ENCODE measurements around the gene PCDHA1. TPM values are rescaled to one million over a fixed set of nuclear protein-coding genes. Genes with fewer than 3 reads are reported as not detected.

Gene PCDHA1
- total RNA-seq, 1 donor from 2014 or later, result not detected

DNA sequence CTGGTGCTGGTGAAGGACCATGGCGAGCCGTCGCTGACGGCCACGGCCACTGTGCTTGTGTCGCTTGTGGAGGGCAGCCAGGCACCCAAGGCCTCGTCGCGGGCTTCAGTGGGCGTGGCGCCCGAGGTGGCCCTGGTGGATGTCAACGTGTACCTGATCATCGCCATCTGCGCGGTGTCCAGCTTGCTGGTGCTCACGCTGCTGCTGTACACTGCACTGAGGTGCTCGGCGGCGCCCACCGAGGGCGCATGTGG is 72.0 kb downstream of the PCDHA1 start:
- no peaks in the 10 kb centered on the region for H3K27me3 ChIP-seq (ENCODE audit: control insufficient read depth, insufficient read depth, low read length)
- H3K36me3 ChIP-seq (ENCODE audit: control insufficient read depth, insufficient read depth, low read length), result no peaks in the 10 kb centered on the region
- no peak overlapping the region for H3K4me3 ChIP-seq (ENCODE audit: low read depth, low read length)
- no peak for DNase-seq (ENCODE audit: low read depth)
- TF ChIP-seq, protein P1, sequence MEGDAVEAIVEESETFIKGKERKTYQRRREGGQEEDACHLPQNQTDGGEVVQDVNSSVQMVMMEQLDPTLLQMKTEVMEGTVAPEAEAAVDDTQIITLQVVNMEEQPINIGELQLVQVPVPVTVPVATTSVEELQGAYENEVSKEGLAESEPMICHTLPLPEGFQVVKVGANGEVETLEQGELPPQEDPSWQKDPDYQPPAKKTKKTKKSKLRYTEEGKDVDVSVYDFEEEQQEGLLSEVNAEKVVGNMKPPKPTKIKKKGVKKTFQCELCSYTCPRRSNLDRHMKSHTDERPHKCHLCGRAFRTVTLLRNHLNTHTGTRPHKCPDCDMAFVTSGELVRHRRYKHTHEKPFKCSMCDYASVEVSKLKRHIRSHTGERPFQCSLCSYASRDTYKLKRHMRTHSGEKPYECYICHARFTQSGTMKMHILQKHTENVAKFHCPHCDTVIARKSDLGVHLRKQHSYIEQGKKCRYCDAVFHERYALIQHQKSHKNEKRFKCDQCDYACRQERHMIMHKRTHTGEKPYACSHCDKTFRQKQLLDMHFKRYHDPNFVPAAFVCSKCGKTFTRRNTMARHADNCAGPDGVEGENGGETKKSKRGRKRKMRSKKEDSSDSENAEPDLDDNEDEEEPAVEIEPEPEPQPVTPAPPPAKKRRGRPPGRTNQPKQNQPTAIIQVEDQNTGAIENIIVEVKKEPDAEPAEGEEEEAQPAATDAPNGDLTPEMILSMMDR (IDR thresholded peaks at IDR 0.05; ENCODE audit: insufficient read depth, low read length, poor library complexity, severe bottlenecking), result no peak

DNA sequence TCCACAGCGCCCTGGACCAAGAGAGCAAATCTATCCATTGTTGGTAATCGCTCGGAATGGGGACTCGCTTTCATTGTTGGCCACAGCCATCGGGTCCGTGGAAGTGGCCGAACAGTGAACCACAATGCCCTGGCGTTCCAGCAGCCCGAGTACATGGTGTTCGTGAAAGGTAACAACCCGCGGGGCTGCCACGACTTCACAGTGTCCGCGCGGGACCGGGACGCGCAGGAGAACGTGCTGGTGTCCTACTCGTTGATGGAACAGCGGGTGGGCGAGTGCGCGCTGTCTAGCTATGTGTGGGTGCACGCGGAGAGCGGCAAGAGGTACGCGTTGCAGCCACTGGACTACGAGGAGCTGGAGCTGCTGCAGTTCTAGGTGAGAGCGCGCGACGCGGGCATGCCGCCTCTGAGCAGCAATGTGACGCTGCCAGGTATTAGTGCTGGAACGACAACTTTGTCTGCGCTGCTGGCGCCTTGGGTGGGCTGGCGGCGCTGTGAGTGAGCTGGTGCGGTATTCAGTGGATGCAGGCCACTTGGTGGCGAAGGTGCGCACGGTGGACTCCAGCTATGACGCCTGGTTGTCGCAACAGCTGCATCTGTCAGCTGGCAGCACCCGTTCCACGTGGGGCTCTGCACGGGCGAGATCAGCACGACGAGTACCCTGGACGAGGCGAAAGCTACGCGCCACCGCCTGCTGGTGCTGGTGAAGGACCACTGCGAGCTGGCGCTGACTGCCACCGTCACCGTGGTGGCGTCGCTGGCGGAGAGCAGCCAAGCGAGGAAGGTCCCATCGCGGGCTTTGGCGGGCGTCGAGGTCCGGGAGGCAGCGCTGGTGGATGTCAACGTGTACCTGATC is 76.7 kb downstream of the PCDHA1 start:
- H3K4me3 ChIP-seq (ENCODE audit: low read depth, low read length), result no peak overlapping the region
- H3K36me3 ChIP-seq (ENCODE audit: control insufficient read depth, insufficient read depth, low read length), result no peaks in the 10 kb centered on the region
- no peaks in the 10 kb centered on the region for H3K27me3 ChIP-seq (ENCODE audit: control insufficient read depth, insufficient read depth, low read length)
- DNase-seq (ENCODE audit: low read depth), result no peak
- TF ChIP-seq, protein P1 (IDR thresholded peaks at IDR 0.05; ENCODE audit: insufficient read depth, low read length, poor library complexity, severe bottlenecking), result no peak

DNA sequence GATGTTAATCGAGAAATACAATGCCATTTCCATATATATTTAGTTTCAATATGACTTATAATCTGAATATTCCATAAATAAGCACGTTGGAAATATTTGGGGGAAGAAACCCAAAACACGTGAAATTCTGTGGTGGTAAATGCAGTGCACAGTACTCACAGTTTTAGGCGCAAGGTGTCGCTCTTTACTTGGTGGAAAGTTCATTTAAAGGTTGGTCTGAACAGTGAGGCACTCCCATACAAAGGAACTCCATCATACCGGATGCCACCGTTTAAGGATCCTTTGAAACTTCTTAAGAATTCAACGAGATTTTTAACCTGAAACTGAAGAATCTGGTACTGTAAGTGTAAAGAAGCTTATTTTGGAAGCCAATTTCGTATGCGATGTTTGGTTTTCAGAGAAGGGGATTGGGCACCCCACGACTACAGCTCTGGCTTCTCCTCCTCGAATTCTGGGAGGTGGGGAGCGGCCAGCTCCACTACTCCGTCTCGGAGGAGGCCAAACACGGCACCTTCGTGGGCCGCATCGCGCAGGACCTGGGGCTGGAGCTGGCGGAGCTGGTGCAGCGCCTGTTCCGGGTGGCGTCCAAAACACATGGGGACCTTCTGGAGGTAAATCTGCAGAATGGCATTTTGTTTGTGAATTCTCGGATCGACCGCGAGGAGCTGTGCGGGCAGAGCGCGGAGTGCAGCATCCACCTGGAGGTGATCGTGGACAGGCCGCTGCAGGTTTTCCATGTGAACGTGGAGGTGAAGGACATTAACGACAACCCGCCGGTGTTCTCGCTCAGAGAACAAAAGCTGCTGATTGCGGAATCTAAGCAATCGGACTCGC is 83.0 kb downstream of the PCDHA1 start, which contains the start of gene PCDHA11:
Gene PCDHA11, plus strand, starts transcription at position 237 of the 834 bp plus-strand sequence. Its CDS starts 147 bp downstream, at position 384.
- Histone ChIP-seq H3K36me3 (ENCODE audit: control insufficient read depth, insufficient read depth, low read length) (no peaks in the 10 kb centered on the region), H3K27me3 (ENCODE audit: control insufficient read depth, insufficient read depth, low read length) (peaks cover 3% of the 10 kb centered on the region), H3K4me3 (ENCODE audit: low read depth, low read length) (no peak within 1 kb of the TSS)
- TF ChIP-seq, protein P1 (IDR thresholded peaks at IDR 0.05; ENCODE audit: insufficient read depth, low read length, poor library complexity, severe bottlenecking), result no peak
- no peak for DNase-seq (ENCODE audit: low read depth)

DNA sequence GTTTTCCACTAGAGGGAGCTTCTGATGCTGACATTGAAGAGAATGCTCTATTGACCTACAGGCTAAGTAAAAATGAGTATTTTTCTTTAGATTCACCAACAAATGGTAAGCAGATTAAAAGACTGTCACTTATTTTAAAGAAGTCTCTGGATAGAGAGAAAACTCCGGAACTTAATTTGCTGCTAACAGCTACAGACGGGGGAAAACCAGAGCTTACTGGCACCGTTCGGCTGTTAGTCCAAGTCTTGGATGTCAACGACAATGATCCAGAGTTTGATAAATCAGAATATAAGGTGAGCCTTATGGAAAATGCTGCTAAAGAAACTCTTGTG is 83.6 kb downstream of the PCDHA1 start:
- H3K27me3 ChIP-seq (ENCODE audit: control insufficient read depth, insufficient read depth, low read length), result peaks cover 3% of the 10 kb centered on the region
- DNase-seq (ENCODE audit: low read depth), result no peak
- H3K36me3 ChIP-seq (ENCODE audit: control insufficient read depth, insufficient read depth, low read length), result no peaks in the 10 kb centered on the region
- H3K4me3 ChIP-seq (ENCODE audit: low read depth, low read length), result no peak overlapping the region
- TF ChIP-seq, protein P1 (IDR thresholded peaks at IDR 0.05; ENCODE audit: insufficient read depth, low read length, poor library complexity, severe bottlenecking), result no peak

DNA sequence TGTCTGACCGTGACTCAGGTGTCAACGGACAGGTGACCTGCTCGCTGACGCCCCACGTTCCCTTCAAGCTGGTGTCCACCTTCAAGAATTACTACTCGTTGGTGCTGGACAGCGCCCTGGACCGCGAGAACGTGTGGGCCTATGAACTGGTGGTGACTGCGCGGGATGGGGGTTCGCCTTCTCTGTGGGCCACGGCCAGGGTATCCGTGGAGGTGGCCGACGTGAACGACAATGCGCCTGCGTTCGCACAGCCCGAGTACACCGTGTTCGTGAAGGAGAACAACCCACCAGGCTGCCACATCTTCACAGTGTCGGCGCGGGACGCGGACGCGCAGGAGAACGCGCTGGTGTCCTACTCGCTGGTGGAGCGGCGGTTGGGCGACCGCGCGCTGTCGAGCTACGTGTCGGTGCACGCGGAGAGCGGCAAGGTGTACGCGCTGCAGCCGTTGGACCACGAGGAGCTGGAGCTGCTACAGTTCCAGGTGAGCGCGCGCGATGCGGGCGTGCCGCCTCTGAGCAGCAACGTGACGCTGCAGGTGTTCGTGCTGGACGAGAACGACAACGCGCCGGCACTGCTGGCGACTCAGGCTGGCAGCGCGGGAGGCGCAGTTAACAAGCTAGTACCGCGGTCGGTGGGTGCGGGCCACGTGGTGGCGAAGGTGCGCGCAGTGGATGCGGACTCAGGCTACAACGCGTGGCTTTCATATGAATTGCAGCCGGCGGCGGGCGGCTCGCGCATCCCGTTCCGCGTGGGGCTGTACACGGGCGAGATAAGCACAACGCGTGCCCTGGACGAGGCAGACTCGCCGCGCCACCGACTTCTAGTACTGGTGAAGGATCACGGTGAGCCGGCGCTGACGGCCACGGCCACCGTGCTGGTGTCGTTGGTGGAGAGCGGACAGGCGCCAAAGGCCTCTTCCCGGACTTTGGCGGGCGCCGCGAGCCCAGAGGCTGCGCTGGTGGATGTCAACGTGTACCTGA is 84.6 kb downstream of the PCDHA1 start:
- Histone ChIP-seq H3K36me3 (ENCODE audit: control insufficient read depth, insufficient read depth, low read length) (no peaks in the 10 kb centered on the region), H3K27me3 (ENCODE audit: control insufficient read depth, insufficient read depth, low read length) (peaks cover 3% of the 10 kb centered on the region), H3K4me3 (ENCODE audit: low read depth, low read length) (no peak overlapping the region)
- TF ChIP-seq, protein P1 (IDR thresholded peaks at IDR 0.05; ENCODE audit: insufficient read depth, low read length, poor library complexity, severe bottlenecking), result no peak
- no peak for DNase-seq (ENCODE audit: low read depth)

All from kidney epithelial cell (primary cell).